ENCODE measurements around the gene PDCD6IP. TPM values are rescaled to one million over a fixed set of nuclear protein-coding genes. Genes with fewer than 3 reads are reported as not detected.

Gene PDCD6IP
- total RNA-seq, 1 donor from 2014 or later: 217 TPM

DNA sequence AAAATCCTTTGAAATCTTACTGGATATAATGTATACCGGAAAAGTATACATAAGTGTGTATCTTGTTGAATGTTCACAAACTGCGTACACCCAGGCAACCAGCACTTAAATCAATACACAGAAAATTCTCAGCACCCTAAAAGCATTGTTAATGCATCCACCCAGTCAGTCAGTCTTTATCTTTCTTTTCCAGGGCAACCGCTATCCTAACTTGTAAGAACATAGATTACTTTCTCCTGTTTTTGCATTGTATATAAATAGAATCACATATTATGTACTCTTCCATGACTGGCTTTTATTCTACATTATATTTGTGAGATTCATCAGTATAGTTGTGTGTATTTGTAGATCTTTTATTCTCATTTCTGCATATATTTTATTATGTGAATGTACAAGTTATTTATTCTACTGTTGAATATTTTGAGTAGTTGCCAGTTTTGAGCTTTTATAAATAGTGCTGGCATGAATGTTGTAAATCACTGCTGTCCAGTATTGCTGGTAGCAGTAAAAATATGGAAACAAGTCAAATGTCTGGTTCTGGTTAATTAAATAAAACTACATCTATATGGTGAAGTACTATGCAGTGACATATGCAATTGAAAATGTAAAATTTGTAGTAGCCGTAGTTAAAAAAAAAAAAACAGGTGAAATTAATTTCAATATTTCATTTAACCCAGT lies 62.1 kb downstream of the PDCD6IP start:
- Mint-ChIP-seq H3K4me1 (ENCODE audit: unreplicated experiment) (peaks cover 8% of the 10 kb centered on the region), H3K27me3 (ENCODE audit: unreplicated experiment) (no peaks in the 10 kb centered on the region), H3K27ac (ENCODE audit: unreplicated experiment) (no peak overlapping the region), H3K36me3 (ENCODE audit: unreplicated experiment) (peaks cover 52% of the 10 kb centered on the region), H3K4me3 (ENCODE audit: unreplicated experiment) (no peak overlapping the region), H3K9me3 (ENCODE audit: unreplicated experiment) (no peaks in the 10 kb centered on the region)
- DNase-seq (ENCODE audit: extremely low spot score, unreplicated experiment): no peak
- TF ChIP-seq, protein P1, sequence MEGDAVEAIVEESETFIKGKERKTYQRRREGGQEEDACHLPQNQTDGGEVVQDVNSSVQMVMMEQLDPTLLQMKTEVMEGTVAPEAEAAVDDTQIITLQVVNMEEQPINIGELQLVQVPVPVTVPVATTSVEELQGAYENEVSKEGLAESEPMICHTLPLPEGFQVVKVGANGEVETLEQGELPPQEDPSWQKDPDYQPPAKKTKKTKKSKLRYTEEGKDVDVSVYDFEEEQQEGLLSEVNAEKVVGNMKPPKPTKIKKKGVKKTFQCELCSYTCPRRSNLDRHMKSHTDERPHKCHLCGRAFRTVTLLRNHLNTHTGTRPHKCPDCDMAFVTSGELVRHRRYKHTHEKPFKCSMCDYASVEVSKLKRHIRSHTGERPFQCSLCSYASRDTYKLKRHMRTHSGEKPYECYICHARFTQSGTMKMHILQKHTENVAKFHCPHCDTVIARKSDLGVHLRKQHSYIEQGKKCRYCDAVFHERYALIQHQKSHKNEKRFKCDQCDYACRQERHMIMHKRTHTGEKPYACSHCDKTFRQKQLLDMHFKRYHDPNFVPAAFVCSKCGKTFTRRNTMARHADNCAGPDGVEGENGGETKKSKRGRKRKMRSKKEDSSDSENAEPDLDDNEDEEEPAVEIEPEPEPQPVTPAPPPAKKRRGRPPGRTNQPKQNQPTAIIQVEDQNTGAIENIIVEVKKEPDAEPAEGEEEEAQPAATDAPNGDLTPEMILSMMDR (IDR thresholded peaks at IDR 0.05): no peak

DNA sequence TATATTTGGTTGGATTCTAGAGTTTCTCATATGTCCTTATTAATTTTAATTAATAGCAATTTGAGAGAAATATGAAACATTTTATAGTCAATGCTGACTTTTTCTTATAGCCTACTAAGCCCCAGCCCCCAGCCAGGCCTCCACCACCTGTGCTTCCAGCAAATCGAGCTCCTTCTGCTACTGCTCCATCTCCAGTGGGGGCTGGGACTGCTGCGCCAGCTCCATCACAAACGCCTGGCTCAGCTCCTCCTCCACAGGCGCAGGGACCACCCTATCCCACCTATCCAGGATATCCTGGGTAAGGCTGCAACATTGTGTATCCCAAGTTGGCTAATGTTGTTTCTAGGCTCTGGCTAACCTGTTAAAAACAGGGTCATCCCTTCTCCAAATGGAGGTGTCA lies 66.7 kb downstream of the PDCD6IP start:
- H3K27ac Mint-ChIP-seq (ENCODE audit: unreplicated experiment): no peak overlapping the region
- no peaks in the 10 kb centered on the region for H3K9me3 Mint-ChIP-seq (ENCODE audit: unreplicated experiment)
- H3K36me3 Mint-ChIP-seq (ENCODE audit: unreplicated experiment): peaks cover 56% of the 10 kb centered on the region
- H3K4me1 Mint-ChIP-seq (ENCODE audit: unreplicated experiment): no peaks in the 10 kb centered on the region
- no peak for DNase-seq (ENCODE audit: extremely low spot score, unreplicated experiment)
- TF ChIP-seq, protein P1 (IDR thresholded peaks at IDR 0.05): no peak
- H3K27me3 Mint-ChIP-seq (ENCODE audit: unreplicated experiment): no peaks in the 10 kb centered on the region
- H3K4me3 Mint-ChIP-seq (ENCODE audit: unreplicated experiment): no peak overlapping the region

DNA sequence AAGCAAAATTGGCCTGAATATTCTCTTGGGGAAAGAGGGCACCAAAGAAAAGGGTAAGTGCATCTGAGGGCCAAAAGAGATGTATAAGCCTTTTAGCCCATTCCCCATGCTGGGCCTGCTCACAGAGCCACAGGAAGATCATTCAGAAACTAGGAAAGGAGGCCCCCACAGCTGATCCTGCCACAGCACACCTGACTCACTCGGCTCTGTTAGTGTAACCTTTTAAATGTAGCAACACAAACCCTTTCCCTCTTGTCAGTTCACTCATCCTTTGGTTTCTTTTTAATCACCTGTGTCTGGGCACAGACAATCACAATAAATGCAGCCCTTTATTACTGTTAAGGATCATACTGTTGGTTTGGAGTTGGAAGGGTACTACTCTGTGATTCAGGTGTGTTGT lies 69.9 kb downstream of the PDCD6IP start:
- no peak for DNase-seq (ENCODE audit: extremely low spot score, unreplicated experiment)
- Mint-ChIP-seq H3K27me3 (ENCODE audit: unreplicated experiment) (no peaks in the 10 kb centered on the region), H3K4me1 (ENCODE audit: unreplicated experiment) (no peaks in the 10 kb centered on the region), H3K27ac (ENCODE audit: unreplicated experiment) (no peak overlapping the region), H3K4me3 (ENCODE audit: unreplicated experiment) (no peak overlapping the region), H3K36me3 (ENCODE audit: unreplicated experiment) (peaks cover 49% of the 10 kb centered on the region), H3K9me3 (ENCODE audit: unreplicated experiment) (no peaks in the 10 kb centered on the region)
- TF ChIP-seq, protein P1 (IDR thresholded peaks at IDR 0.05): no peak

DNA sequence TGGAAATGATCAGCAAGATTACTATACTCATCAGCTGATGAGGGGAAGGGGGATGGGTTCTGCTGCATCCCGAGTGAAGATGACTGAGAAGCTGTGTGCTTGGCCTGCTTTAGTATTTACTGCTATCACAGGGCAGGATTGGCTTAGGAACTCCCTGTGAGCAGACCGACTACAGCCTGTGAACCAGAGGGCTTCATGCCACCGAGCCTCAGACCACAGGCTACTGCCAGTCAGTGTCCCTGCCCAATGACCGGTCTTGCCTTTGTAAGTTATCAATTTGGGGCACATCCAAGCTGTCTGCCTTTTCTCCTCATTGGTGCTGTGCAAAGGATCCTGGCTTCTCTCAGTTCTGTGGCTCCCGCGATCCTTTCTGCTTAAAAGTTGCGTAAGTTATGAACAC lies 71.5 kb downstream of the PDCD6IP start:
- no peak for DNase-seq (ENCODE audit: extremely low spot score, unreplicated experiment)
- peaks cover 38% of the 10 kb centered on the region for H3K36me3 Mint-ChIP-seq (ENCODE audit: unreplicated experiment)
- H3K27me3 Mint-ChIP-seq (ENCODE audit: unreplicated experiment): no peaks in the 10 kb centered on the region
- no peaks in the 10 kb centered on the region for H3K4me1 Mint-ChIP-seq (ENCODE audit: unreplicated experiment)
- H3K27ac Mint-ChIP-seq (ENCODE audit: unreplicated experiment): no peak overlapping the region
- TF ChIP-seq, protein P1 (IDR thresholded peaks at IDR 0.05): no peak
- peaks cover 5% of the 10 kb centered on the region for H3K9me3 Mint-ChIP-seq (ENCODE audit: unreplicated experiment)
- no peak overlapping the region for H3K4me3 Mint-ChIP-seq (ENCODE audit: unreplicated experiment)

GRCh38 chr3:33874815-33875214 lies 76.4 kb downstream of the PDCD6IP start:
- no peak for DNase-seq (ENCODE audit: extremely low spot score, unreplicated experiment)
- TF ChIP-seq, protein P1 (IDR thresholded peaks at IDR 0.05): no peak
- Mint-ChIP-seq H3K27me3 (ENCODE audit: unreplicated experiment) (peaks cover 9% of the 10 kb centered on the region), H3K27ac (ENCODE audit: unreplicated experiment) (no peak overlapping the region), H3K9me3 (ENCODE audit: unreplicated experiment) (peaks cover 6% of the 10 kb centered on the region), H3K4me3 (ENCODE audit: unreplicated experiment) (no peak overlapping the region), H3K36me3 (ENCODE audit: unreplicated experiment) (peaks cover 10% of the 10 kb centered on the region), H3K4me1 (ENCODE audit: unreplicated experiment) (peaks cover 8% of the 10 kb centered on the region)
